HepG2 (cell line): ENCODE results near the gene TXNRD3. TPM values are rescaled to one million over a fixed set of nuclear protein-coding genes. Genes with fewer than 3 reads are reported as not detected.
A peak's percentile ranks its signal among the peaks of the same experiment; 100 is the strongest.

ENCODE experiments used
- CAMTA2 ChIP-seq: sonication (generic); formaldehyde crosslinking; IDR thresholded peaks from 2 replicates; pipeline ENCODE4 v1.4.0; 2020; ENCODE audit warnings: mild to moderate bottlenecking, missing genetic modification reagents, borderline replicate concordance
- EEA1 ChIP-seq: sonication (generic); formaldehyde crosslinking; IDR thresholded peaks from 2 replicates; pipeline ENCODE4 v1.5.1; 2020; ENCODE audit warnings: mild to moderate bottlenecking, missing genetic modification reagents, borderline replicate concordance
- FOSL2 ChIP-seq: sonication (generic); formaldehyde crosslinking; IDR thresholded peaks from 2 replicates; pipeline ENCODE4 v1.4.0; 2020; ENCODE audit warnings: missing genetic modification reagents
- JDP2 ChIP-seq: sonication (generic); formaldehyde crosslinking; IDR thresholded peaks from 2 replicates; pipeline ENCODE4 v1.8.1; 2022; ENCODE audit warnings: missing genetic modification reagents, borderline replicate concordance
- MAFG ChIP-seq: sonication (generic); formaldehyde crosslinking; IDR thresholded peaks from 2 replicates; pipeline ENCODE4 v1.5.1; 2020; ENCODE audit warnings: mild to moderate bottlenecking, missing genetic modification reagents
- MTF2 ChIP-seq: sonication (generic); formaldehyde crosslinking; IDR thresholded peaks from 2 replicates; pipeline ENCODE4 v1.5.0; 2020; ENCODE audit warnings: missing genetic modification reagents, borderline replicate concordance
- RXRB ChIP-seq: IDR thresholded peaks from 2 replicates; pipeline ENCODE4 v1.6.1; 2016; ENCODE audit warnings: borderline replicate concordance, missing genetic modification reagents, missing compliant biosample characterization
- SUZ12 ChIP-seq: fragments of 150-350 bp; IDR thresholded peaks from 2 replicates; pipeline ENCODE4 v1.6.1; 2014; ENCODE audit warnings: low read depth, low read length
- WIZ ChIP-seq: sonication (generic); formaldehyde crosslinking; IDR thresholded peaks from 2 replicates; pipeline ENCODE4 v1.5.1; 2020; ENCODE audit warnings: mild to moderate bottlenecking, missing genetic modification reagents
- ZNF747 ChIP-seq: sonication (generic); formaldehyde crosslinking; IDR thresholded peaks from 2 replicates; pipeline ENCODE4 v1.8.1; 2023; ENCODE audit warnings: missing genetic modification reagents, mild to moderate bottlenecking, borderline replicate concordance
- ZNF816 ChIP-seq: sonication (generic); formaldehyde crosslinking; IDR thresholded peaks from 2 replicates; pipeline ENCODE4 v1.8.0; 2022; ENCODE audit warnings: missing genetic modification reagents, mild to moderate bottlenecking, borderline replicate concordance
- polyA plus RNA-seq, 8 experiments: library from polyadenylated mRNA; depleted of rRNA in 3 of 8; stranded (reverse) in 7 of 8; unstranded in 1 of 8; fragments of >200 nt; fragmentation: Illumina TruSeq in 4 of 8; extraction: Trizol in 4 of 8; gene quantifications; 2 replicates each; pipeline versions ENCODE4 v1.2.1 to v1.2.3, GENCODE V29; 2011 to 2016; ENCODE audit warnings: low read depth in 4 of 8, missing spikeins in 1 of 8, mixed read lengths in 1 of 8; ENCODE audit not compliant: insufficient read depth in 1 of 8
- total RNA-seq, 5 experiments: library from RNA; depleted of rRNA; stranded (reverse); fragments of >200 nt; fragmentation: Illumina TruSeq; extraction: Trizol; gene quantifications; 2 replicates each; pipeline ENCODE4 v1.2.3, GENCODE V29; 2016; ENCODE audit warnings: low read depth in 1 of 5
- TF ChIP-seq, protein P1 (sequence below): sonication (generic); formaldehyde crosslinking; IDR thresholded peaks from 2 replicates; pipeline ENCODE4 v1.4.0; 2020; ENCODE audit warnings: missing genetic modification reagents, low read depth, mild to moderate bottlenecking, borderline replicate concordance
- TF ChIP-seq, protein P2 (sequence below), 2 experiments: fragments of 450-650 bp in 1 of 2; sonication (generic) in 1 of 2; formaldehyde crosslinking; IDR thresholded peaks; 2 replicates each; pipeline versions ENCODE4 v1.5.0 to v1.8.0; 2020 to 2022; ENCODE audit warnings: mild to moderate bottlenecking in 1 of 2, missing genetic modification reagents in 1 of 2
- TF ChIP-seq, protein P3 (sequence below): conservative IDR thresholded peaks from 2 replicates; pipeline ENCODE4 v1.6.1; 2018; ENCODE audit warnings: missing genetic modification reagents
- TF ChIP-seq, protein P4 (sequence below): IDR thresholded peaks from 2 replicates; pipeline ENCODE4 v1.6.1; 2016; ENCODE audit warnings: low read depth, borderline replicate concordance
- TF ChIP-seq, protein P5 (sequence below): sonication (generic); formaldehyde crosslinking; IDR thresholded peaks from 2 replicates; pipeline ENCODE4 v1.8.1; 2022; ENCODE audit warnings: low read depth, mild to moderate bottlenecking, missing genetic modification reagents
- TF ChIP-seq, protein P6 (sequence below): IDR thresholded peaks from 2 replicates; pipeline ENCODE4 v1.6.1; 2016
- TF ChIP-seq, protein P7 (sequence below): sonication (generic); formaldehyde crosslinking; IDR thresholded peaks from 2 replicates; pipeline ENCODE4 v1.4.0; 2020; ENCODE audit warnings: mild to moderate bottlenecking, missing genetic modification reagents

TXNRD3 gene
- total and polyA plus RNA-seq, 2 of the 13 experiments (the other 11 are each of a cell fraction or from before 2014, with no cell fraction given) = 4.8 to 20.7 TPM

DNA sequence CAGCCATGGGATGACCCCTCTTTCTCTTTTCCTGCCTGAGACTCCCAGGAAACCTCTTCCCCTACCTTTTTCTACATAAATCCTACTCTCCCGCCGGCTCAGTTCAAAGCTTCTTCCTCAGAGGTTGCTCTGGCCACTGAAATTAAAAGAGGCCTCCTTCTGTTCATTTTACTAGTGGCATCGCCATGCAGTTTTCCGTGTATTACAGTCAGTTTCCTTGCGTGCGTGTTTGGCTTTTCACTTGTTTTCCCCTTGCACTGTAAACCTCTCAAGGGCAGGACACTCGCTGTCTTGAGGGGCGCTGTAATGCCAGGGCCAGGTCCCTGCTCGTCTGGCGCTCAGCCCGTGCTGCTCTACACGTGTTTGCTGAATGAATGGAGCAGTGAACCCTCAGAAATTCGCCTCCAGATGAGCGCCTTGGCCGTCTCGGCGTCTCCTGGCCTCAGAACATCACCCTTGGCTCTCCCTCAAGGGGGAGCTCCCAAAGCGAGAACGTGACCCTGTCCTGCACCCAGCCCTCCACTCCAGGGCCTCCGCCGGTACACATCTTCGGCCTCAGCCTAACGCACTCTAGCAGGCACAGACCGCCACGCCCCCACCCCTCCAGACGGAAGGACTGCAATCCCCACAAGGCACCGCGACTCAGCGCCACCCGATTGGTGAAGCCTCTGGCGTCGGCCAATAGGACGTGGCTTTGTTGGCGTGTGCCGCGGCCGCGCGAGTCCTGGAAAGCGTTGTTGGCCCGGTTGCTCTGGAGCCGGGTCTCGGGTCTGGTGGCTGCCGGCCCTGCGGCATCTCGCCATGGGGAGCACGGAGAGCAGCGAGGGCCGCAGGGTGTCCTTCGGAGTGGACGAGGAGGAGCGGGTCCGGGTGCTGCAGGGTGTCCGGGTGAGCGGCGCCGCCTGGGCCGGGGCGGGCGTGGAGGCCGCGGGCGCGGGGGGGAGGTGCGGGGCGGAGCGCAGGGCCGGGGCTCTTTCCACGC is 48.9 kb upstream of the TXNRD3 start, which contains the start of gene CHCHD6 (continued):
- TF ChIP-seq, protein P1, sequence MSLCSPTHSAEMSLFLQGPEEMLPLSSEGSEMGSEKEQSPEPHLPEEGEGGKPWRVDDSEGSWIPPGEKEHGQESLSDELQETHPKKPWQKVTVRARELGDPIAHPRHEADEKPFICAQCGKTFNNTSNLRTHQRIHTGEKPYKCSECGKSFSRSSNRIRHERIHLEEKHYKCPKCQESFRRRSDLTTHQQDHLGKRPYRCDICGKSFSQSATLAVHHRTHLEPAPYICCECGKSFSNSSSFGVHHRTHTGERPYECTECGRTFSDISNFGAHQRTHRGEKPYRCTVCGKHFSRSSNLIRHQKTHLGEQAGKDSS = no peak
- TF ChIP-seq MTF2 (CRISPR knock-in tag) = no peak
- TF ChIP-seq EEA1 (CRISPR knock-in tag) = no peak
- TF ChIP-seq, protein P2, sequence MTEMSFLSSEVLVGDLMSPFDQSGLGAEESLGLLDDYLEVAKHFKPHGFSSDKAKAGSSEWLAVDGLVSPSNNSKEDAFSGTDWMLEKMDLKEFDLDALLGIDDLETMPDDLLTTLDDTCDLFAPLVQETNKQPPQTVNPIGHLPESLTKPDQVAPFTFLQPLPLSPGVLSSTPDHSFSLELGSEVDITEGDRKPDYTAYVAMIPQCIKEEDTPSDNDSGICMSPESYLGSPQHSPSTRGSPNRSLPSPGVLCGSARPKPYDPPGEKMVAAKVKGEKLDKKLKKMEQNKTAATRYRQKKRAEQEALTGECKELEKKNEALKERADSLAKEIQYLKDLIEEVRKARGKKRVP (CRISPR knock-in tag; IDR thresholded peaks at IDR 0.05) = no peak
- TF ChIP-seq RXRB = peak; percentile 52; the same call in 1 of the 2 replicates
- peak; percentile 17; the same call in 1 of the 2 replicates for TF ChIP-seq ZNF747 (CRISPR knock-in tag)
- TF ChIP-seq, protein P3, sequence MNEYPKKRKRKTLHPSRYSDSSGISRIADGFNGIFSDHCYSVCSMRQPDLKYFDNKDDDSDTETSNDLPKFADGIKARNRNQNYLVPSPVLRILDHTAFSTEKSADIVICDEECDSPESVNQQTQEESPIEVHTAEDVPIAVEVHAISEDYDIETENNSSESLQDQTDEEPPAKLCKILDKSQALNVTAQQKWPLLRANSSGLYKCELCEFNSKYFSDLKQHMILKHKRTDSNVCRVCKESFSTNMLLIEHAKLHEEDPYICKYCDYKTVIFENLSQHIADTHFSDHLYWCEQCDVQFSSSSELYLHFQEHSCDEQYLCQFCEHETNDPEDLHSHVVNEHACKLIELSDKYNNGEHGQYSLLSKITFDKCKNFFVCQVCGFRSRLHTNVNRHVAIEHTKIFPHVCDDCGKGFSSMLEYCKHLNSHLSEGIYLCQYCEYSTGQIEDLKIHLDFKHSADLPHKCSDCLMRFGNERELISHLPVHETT = no peak
- TF ChIP-seq SUZ12 = peak; percentile 82
- TF ChIP-seq, protein P4, sequence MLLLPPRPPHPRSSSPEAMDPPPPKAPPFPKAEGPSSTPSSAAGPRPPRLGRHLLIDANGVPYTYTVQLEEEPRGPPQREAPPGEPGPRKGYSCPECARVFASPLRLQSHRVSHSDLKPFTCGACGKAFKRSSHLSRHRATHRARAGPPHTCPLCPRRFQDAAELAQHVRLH (CRISPR knock-in tag) = no peak
- TF ChIP-seq, protein P5, sequence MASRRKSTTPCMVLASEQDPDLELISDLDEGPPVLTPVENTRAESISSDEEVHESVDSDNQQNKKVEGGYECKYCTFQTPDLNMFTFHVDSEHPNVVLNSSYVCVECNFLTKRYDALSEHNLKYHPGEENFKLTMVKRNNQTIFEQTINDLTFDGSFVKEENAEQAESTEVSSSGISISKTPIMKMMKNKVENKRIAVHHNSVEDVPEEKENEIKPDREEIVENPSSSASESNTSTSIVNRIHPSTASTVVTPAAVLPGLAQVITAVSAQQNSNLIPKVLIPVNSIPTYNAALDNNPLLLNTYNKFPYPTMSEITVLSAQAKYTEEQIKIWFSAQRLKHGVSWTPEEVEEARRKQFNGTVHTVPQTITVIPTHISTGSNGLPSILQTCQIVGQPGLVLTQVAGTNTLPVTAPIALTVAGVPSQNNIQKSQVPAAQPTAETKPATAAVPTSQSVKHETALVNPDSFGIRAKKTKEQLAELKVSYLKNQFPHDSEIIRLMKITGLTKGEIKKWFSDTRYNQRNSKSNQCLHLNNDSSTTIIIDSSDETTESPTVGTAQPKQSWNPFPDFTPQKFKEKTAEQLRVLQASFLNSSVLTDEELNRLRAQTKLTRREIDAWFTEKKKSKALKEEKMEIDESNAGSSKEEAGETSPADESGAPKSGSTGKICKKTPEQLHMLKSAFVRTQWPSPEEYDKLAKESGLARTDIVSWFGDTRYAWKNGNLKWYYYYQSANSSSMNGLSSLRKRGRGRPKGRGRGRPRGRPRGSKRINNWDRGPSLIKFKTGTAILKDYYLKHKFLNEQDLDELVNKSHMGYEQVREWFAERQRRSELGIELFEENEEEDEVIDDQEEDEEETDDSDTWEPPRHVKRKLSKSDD = no peak
- no peak for TF ChIP-seq MAFG (CRISPR knock-in tag)
- TF ChIP-seq, protein P6, sequence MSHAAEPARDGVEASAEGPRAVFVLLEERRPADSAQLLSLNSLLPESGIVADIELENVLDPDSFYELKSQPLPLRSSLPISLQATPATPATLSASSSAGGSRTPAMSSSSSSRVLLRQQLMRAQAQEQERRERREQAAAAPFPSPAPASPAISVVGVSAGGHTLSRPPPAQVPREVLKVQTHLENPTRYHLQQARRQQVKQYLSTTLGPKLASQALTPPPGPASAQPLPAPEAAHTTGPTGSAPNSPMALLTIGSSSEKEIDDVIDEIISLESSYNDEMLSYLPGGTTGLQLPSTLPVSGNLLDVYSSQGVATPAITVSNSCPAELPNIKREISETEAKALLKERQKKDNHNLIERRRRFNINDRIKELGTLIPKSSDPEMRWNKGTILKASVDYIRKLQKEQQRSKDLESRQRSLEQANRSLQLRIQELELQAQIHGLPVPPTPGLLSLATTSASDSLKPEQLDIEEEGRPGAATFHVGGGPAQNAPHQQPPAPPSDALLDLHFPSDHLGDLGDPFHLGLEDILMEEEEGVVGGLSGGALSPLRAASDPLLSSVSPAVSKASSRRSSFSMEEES (CRISPR knock-in tag) = no peak; the same call in 1 of the 2 replicates
- 0 out of 2 replicates have a peak, but pooled peaks have one; percentile 24 for TF ChIP-seq FOSL2 (CRISPR knock-in tag)
- TF ChIP-seq ZNF816 (CRISPR knock-in tag) = no peak
- TF ChIP-seq WIZ (CRISPR knock-in tag) = no peak; the same call in 1 of the 2 replicates
- TF ChIP-seq, protein P7, sequence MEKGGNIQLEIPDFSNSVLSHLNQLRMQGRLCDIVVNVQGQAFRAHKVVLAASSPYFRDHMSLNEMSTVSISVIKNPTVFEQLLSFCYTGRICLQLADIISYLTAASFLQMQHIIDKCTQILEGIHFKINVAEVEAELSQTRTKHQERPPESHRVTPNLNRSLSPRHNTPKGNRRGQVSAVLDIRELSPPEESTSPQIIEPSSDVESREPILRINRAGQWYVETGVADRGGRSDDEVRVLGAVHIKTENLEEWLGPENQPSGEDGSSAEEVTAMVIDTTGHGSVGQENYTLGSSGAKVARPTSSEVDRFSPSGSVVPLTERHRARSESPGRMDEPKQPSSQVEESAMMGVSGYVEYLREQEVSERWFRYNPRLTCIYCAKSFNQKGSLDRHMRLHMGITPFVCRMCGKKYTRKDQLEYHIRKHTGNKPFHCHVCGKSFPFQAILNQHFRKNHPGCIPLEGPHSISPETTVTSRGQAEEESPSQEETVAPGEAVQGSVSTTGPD (CRISPR knock-in tag) = no peak
- TF ChIP-seq CAMTA2 = no peak
- no peak for TF ChIP-seq JDP2 (CRISPR knock-in tag)
